Endodermal cell (in vitro differentiated cells): Measurements from ENCODE around the gene CLEC18A. TPM values are rescaled to one million over a fixed set of nuclear protein-coding genes. Genes with fewer than 3 reads are reported as not detected.

Source experiments
- DNase-seq: peaks from one replicate; pipeline ENCODE4 v3.0.0-alpha.2; 2017
- H3K27ac ChIP-seq: 2 replicates; pipeline ENCODE4 v1.5.1; 2013; ENCODE audit warnings: mild to moderate bottlenecking, low read depth, low read length, moderate library complexity
- H3K27me3 ChIP-seq: 2 replicates; pipeline ENCODE4 v1.6.1; 2013; ENCODE audit warnings: mild to moderate bottlenecking, low read length, moderate library complexity; ENCODE audit not compliant: insufficient read depth, control insufficient read depth, poor library complexity, severe bottlenecking
- H3K36me3 ChIP-seq: 2 replicates; pipeline ENCODE4 v1.7.0; 2013; ENCODE audit warnings: mild to moderate bottlenecking, low read length, moderate library complexity; ENCODE audit not compliant: control insufficient read depth, insufficient read depth
- H3K4me1 ChIP-seq: one replicate; pipeline ENCODE4 v1.7.0; 2013; ENCODE audit warnings: low read length; ENCODE audit not compliant: control insufficient read depth, insufficient read depth
- H3K4me3 ChIP-seq: 2 replicates; pipeline ENCODE4 v1.5.1; 2013; ENCODE audit warnings: mild to moderate bottlenecking, low read length, moderate library complexity
- H3K9ac ChIP-seq: 2 replicates; pipeline ENCODE4 v1.6.1; 2013; ENCODE audit warnings: mild to moderate bottlenecking, low read length, moderate library complexity; ENCODE audit not compliant: poor library complexity, severe bottlenecking; ENCODE audit errors: extremely low read depth
- H3K9me3 ChIP-seq: 2 replicates; pipeline ENCODE4 v1.6.1; 2013; ENCODE audit warnings: mild to moderate bottlenecking, low read length, moderate library complexity; ENCODE audit not compliant: control insufficient read depth
- H3K27ac Mint-ChIP-seq: 2 replicates; pipeline ENCODE4 v1.8.0; 2020; ENCODE audit warnings: mixed read lengths
- H3K27me3 Mint-ChIP-seq: 2 replicates; pipeline ENCODE4 v1.8.0; 2021; ENCODE audit warnings: mild to moderate bottlenecking, mixed read lengths; ENCODE audit not compliant: insufficient read depth
- H3K36me3 Mint-ChIP-seq: 2 replicates; pipeline ENCODE4 v1.8.0; 2020; ENCODE audit warnings: low read depth, mixed read lengths
- H3K4me1 Mint-ChIP-seq: 2 replicates; pipeline ENCODE4 v1.8.0; 2020; ENCODE audit warnings: mixed read lengths
- H3K4me3 Mint-ChIP-seq: 2 replicates; pipeline ENCODE4 v1.8.0; 2020; ENCODE audit warnings: mild to moderate bottlenecking, moderate library complexity, mixed read lengths
- H3K9me3 Mint-ChIP-seq: 2 replicates; pipeline ENCODE4 v1.8.0; 2020; ENCODE audit warnings: mild to moderate bottlenecking, mixed read lengths
- WGBS, 2 experiments: methylation state at CpG; one replicate each; pipeline versions ENCODE4 v1.1.5 to v1.1.7; 2013; ENCODE audit warnings: missing lambda C conversion rate in 2 of 2, mixed read lengths in 1 of 2; ENCODE audit not compliant: insufficient coverage in 1 of 2, insufficient read length in 1 of 2; 5-methylcytosine and 5-hydroxymethylcytosine counted together
- total RNA-seq, 2 donors: library from RNA; stranded (reverse); fragmentation: NEBNext Ultra II Directional in 1 of 2; extraction: Animal tissue kit (Norgen Biotek cat#: 25700) in 1 of 2; gene quantifications; 2 replicates in 1 of 2; 3 replicates in 1 of 2; pipeline ENCODE4 v1.2.1, GENCODE V29; 2021
- TF ChIP-seq, protein P1 (sequence below): fragments of 200-600 bp; sonication (generic); conservative IDR thresholded peaks from 2 replicates; pipeline ENCODE4 v1.5.0; 2021; ENCODE audit warnings: antibody characterized with exemption, mild to moderate bottlenecking

CLEC18A gene
- total RNA-seq, 2 donors from 2014 or later: 2.0 to 2.2 TPM

DNA sequence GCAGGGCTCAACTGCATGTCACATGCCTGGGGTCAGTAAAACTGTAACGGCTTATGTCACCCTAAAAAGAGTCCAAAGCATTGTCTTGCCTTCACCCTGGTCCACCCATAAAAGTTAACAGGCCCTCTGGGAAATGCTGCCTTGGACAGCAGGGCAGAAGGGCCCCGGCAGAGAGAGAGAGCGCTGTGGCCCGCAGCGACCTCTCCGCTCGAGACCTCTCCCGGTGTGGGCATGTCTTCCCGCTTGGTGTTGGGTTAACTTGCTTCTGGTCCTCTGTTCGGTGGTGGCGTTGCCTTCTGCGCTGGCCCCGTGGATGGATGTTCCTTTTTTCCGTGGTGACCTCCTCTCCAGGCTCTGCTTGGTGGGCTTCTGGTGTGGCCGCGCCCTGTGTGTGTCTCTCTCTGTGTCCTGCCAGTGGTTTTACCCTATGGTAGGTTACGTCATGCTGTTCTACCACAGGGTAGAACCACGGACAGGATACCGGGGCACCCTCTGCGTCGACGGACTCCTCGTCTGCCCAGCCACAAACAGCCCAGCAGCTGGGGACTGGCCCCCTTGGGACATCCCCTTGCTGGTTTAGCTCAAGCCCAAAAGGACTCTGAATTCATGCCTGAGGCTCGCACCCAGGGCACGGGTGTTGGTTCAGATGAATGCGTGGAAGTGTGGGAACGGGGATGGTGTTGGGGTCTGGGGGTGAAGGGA is 18.3 kb upstream of the CLEC18A start:
- Mint-ChIP-seq H3K4me3 (no peak overlapping the region), H3K9me3 (no peaks in the 10 kb centered on the region), H3K36me3 (peaks cover 49% of the 10 kb centered on the region), H3K4me1 (no peaks in the 10 kb centered on the region), H3K27me3 (no peaks in the 10 kb centered on the region), H3K27ac (peak overlapping the region; percentile 12)
- TF ChIP-seq, protein P1, sequence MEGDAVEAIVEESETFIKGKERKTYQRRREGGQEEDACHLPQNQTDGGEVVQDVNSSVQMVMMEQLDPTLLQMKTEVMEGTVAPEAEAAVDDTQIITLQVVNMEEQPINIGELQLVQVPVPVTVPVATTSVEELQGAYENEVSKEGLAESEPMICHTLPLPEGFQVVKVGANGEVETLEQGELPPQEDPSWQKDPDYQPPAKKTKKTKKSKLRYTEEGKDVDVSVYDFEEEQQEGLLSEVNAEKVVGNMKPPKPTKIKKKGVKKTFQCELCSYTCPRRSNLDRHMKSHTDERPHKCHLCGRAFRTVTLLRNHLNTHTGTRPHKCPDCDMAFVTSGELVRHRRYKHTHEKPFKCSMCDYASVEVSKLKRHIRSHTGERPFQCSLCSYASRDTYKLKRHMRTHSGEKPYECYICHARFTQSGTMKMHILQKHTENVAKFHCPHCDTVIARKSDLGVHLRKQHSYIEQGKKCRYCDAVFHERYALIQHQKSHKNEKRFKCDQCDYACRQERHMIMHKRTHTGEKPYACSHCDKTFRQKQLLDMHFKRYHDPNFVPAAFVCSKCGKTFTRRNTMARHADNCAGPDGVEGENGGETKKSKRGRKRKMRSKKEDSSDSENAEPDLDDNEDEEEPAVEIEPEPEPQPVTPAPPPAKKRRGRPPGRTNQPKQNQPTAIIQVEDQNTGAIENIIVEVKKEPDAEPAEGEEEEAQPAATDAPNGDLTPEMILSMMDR: no peak
- Histone ChIP-seq H3K4me3 (no peak overlapping the region), H3K4me1 (no peaks in the 10 kb centered on the region), H3K9me3 (no peaks in the 10 kb centered on the region), H3K9ac (no peak overlapping the region), H3K27me3 (no peaks in the 10 kb centered on the region), H3K36me3 (peaks cover 43% of the 10 kb centered on the region), H3K27ac (no peak overlapping the region)
- WGBS, 2 experiments: 95% methylated on average over 24 to 27 of the region's 27 CpGs
- DNase-seq: no peak

GRCh38 chr16:69934044-69934443 is 17.1 kb upstream of the CLEC18A start:
- H3K27ac Mint-ChIP-seq: no peak overlapping the region
- H3K27me3 Mint-ChIP-seq: no peaks in the 10 kb centered on the region
- WGBS, 2 experiments: 89 to 100% methylated on average over 3 to 10 of the region's 10 CpGs
- Histone ChIP-seq H3K9me3 (no peaks in the 10 kb centered on the region), H3K4me1 (no peaks in the 10 kb centered on the region), H3K27me3 (no peaks in the 10 kb centered on the region), H3K27ac (no peak overlapping the region), H3K9ac (no peak overlapping the region), H3K4me3 (no peak overlapping the region), H3K36me3 (peaks cover 50% of the 10 kb centered on the region)
- H3K4me1 Mint-ChIP-seq: no peaks in the 10 kb centered on the region
- H3K9me3 Mint-ChIP-seq: no peaks in the 10 kb centered on the region
- no peak overlapping the region for H3K4me3 Mint-ChIP-seq
- H3K36me3 Mint-ChIP-seq: peaks cover 55% of the 10 kb centered on the region
- TF ChIP-seq, protein P1: no peak
- DNase-seq: no peak

- TF ChIP-seq, protein P1: no peak
- no peak for DNase-seq
- H3K27me3 Mint-ChIP-seq: no peaks in the 10 kb centered on the region
These were observed 16.4 kb upstream of the CLEC18A start for GRCh38 chr16:69934751-69935150.

More at GRCh38 chr16:69934751-69935150, 16.4 kb upstream of the CLEC18A start:
- Histone ChIP-seq H3K4me1 (no peaks in the 10 kb centered on the region), H3K9ac (no peak overlapping the region), H3K27ac (no peak overlapping the region), H3K4me3 (no peak overlapping the region), H3K36me3 (peaks cover 44% of the 10 kb centered on the region), H3K9me3 (no peaks in the 10 kb centered on the region), H3K27me3 (no peaks in the 10 kb centered on the region)
- H3K4me3 Mint-ChIP-seq: no peak overlapping the region
- peaks cover 56% of the 10 kb centered on the region for H3K36me3 Mint-ChIP-seq
- WGBS, 2 experiments: 95 to 96% methylated on average over 17 of the region's 17 CpGs
- H3K9me3 Mint-ChIP-seq: no peaks in the 10 kb centered on the region
- H3K4me1 Mint-ChIP-seq: no peaks in the 10 kb centered on the region
- H3K27ac Mint-ChIP-seq: no peak overlapping the region
